GM12873 (cell line): ENCODE data around the gene WSCD1.

Experiments
- TF ChIP-seq, protein P1 (sequence below): IDR thresholded peaks from 2 replicates; pipeline ENCODE4 v1.5.1; 2012; ENCODE audit warnings: low read depth, mild to moderate bottlenecking, moderate library complexity, low read length, control low read depth; ENCODE audit not compliant: insufficient read depth; ENCODE audit errors: missing control alignments

The WSCD1 gene

DNA sequence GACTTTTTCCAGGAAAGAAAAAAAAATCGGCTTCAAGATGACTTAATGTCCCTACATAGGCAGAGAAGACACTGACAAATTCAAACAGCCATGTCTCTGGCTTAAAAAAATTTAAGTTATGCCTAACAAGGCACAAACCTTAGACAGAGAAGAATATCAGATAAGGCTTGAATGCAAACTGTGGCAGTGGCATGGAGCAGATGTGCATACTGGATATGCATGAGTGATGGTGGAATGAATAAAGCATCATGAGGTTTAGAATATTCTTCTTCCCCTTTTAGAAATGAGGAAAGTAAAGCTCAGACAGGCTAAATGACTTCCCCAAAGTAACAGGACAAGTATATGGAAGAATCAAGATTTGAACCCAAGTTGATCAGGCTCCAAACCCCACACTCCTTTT is 23.2 kb upstream of the WSCD1 start:
- TF ChIP-seq, protein P1, sequence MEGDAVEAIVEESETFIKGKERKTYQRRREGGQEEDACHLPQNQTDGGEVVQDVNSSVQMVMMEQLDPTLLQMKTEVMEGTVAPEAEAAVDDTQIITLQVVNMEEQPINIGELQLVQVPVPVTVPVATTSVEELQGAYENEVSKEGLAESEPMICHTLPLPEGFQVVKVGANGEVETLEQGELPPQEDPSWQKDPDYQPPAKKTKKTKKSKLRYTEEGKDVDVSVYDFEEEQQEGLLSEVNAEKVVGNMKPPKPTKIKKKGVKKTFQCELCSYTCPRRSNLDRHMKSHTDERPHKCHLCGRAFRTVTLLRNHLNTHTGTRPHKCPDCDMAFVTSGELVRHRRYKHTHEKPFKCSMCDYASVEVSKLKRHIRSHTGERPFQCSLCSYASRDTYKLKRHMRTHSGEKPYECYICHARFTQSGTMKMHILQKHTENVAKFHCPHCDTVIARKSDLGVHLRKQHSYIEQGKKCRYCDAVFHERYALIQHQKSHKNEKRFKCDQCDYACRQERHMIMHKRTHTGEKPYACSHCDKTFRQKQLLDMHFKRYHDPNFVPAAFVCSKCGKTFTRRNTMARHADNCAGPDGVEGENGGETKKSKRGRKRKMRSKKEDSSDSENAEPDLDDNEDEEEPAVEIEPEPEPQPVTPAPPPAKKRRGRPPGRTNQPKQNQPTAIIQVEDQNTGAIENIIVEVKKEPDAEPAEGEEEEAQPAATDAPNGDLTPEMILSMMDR = no peak

DNA sequence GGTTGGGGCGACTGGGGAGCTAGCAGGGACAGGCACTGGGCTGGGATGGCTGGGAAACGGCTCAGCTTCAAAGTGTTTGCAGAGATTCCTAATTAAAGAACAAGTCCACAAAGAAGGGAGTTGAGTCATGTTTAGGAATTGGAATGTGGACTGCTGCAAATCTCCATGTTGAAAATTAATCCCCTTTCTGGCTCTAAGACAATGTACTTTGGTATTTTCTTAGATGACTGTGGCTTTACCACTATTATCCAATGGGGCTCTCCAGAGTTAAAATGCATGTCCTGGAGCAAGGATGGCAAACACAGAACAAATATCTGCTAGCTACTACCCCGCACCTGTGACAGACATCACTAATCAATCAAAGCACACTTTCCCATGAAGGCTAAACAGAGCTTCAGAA is 22.2 kb upstream of the WSCD1 start:
- TF ChIP-seq, protein P1 = no peak

DNA sequence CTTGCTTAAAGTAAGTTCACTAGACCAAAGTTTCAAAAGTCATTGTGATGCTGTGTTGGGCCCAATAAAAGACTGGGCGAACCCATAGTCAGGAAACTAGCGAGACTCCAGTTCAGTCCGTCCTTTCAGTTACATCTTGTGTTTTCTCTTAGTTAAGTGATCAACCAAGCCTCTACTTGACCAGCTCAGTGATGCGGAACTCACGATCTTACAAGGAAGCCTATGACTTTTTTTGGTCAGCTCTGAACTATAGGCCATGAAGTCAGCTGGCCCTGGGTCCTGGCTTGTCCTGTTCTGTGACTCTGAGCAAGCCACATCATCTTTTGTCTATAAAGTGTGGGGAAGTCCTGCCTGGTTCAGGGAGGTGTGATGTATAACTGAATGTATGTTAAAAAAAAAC is 21.7 kb upstream of the WSCD1 start:
- TF ChIP-seq, protein P1 = no peak

DNA sequence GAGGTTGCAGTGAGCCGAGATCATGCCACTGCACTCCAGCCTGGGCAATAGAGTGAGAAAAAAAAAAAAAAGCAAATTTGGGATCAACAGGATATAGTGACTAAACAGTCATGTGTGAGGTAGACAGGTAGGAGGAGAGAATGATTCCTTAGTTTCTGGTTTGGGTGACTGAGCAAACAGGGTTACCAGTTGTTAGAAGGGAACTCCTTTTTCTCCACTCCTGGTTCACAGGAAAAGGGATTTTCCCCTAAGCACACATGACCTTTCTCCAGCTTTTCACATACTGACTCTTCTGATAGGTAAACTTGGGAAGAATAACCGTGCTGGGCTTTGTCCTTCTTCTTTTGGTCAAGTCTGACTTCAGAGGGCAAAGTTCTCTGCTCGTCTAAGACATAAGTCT is 17.3 kb upstream of the WSCD1 start:
- TF ChIP-seq, protein P1 = no peak

DNA sequence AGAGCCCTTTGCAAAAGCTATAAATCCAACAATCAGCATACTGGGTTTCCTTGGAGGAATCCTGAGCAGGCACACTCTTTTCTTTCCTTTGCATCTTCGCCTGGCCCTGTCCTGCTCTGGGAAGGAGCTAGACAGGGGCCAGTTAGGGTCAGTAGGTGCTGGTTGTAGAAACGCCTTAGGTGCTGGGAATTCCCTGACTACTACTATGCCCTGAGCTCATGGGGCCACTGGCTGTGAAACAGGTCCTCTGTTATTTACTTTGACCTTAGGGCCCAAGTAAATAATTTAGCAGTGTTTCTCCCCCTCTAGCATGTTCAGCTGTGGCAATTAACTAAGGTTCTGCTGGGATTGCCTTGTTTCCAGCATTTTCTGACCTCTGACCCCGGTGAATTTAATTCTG is 15.8 kb upstream of the WSCD1 start:
- TF ChIP-seq, protein P1 = no peak

DNA sequence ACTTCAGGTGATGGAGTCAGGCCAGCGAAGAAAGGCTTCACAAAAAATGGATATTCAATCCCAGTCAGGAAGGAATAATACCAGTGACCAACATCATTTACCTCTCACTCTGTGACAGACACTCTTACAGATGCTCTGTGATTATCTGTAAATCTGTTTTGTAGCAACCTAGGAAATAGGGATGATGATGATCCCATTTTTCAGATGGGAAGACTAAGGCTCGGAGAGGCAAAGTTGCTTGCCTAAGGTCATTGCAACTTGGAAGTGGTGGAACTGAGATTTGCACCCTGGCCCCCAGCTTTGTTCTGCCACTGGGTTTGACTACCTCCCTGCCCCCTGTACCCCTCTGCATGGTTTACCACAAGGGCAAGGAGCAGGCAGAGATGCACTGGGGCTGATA is 14.1 kb upstream of the WSCD1 start:
- TF ChIP-seq, protein P1 = no peak

DNA sequence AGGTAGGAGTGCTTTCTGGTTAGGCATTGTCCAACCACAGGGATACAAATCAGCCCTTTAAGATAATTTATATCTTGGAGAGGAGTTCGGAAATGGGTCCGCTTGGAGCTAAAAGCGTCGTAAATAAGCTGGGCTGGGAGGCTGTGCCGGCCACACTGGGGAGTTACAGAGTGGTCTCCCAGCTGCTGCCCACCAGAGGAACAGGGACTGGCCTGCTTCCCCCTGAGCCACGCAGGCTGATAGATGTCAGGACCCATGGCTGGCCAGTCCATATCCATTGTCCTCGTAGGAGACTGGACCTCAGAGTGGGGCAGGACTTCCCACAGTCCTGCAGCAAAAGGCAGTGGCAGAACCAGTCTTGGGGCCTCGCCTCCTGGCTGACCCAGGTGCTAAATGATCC is 12.6 kb upstream of the WSCD1 start:
- TF ChIP-seq, protein P1 = no peak
